OCI-M2 (cell line): ENCODE results near the gene PLAA.
"Not testable (repeated sequence)": the region's sequence is repeated elsewhere in the genome, so short reads cannot be mapped to it uniquely, and the experiment has no call there.

Source experiments
- DNase-seq: peaks from one replicate; lab custom pipeline; 2025; ENCODE audit not compliant: unreplicated experiment; lab: John Stamatoyannopoulos, UW

Gene PLAA

DNA sequence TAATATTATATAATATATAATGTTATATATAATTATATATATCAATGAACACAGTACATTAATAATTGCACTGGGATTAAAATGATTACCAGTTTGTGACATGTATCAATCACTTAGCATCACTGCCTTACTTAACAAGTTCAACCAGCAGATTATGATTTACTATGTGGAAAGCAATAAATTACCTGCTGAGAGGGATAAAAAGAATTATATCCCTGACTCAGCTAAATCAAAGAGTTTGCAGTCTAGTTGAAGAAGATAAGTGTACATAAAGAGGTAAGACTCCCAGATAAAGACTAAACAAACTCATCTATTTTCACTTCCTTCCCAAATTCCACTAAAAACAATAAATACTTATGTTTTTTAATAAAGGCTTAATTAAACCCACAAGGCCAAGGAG lies 11.2 kb downstream of the PLAA start:
- DNase-seq: no peak

DNA sequence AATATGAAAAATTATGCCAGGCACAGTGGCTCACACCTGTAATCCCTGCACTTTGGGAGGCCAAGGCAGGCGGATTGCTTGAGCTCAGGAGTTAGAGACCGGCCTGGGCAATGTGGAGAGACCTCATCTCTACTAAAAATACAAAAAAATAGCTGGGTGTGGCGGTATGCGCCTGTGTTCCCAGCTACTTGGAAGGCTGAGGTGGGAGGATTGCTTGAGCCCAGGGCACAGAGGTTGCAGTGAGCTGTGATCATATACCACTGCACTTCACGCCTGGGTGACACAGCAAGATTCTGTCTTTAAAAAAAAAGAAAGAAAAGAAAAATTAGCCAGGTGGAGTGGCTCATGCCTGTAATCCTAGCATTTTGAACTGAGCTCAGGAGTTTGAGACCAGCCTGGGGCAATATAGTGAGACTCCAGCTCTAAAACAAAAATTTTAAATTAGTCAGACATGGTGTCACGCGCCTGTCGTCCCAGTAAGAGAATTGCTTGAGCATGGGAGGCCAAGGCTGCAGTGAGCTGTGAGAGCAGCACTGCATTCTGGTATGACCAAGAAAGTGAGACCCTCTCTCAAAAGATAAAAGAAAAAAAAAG lies 18.0 kb downstream of the PLAA start:
- no peak for DNase-seq

DNA sequence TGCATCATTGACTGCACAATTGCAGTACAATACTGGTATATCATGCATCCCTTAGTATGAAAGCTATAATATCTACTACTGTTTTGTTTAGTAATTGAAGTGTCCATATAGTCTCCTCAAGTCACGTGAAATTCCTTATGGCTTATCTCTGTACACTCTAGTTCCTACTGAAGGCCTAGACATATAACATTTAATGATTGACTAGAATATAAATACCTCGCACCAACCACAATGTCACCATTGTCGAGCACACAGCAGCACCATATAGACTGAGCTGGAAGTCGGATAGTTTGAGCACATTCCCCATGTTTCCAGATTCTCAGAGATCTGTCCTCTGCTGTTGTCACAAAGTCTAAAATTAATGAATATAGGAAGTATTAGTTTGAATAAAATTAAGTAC lies 21.4 kb downstream of the PLAA start:
- no peak for DNase-seq

DNA sequence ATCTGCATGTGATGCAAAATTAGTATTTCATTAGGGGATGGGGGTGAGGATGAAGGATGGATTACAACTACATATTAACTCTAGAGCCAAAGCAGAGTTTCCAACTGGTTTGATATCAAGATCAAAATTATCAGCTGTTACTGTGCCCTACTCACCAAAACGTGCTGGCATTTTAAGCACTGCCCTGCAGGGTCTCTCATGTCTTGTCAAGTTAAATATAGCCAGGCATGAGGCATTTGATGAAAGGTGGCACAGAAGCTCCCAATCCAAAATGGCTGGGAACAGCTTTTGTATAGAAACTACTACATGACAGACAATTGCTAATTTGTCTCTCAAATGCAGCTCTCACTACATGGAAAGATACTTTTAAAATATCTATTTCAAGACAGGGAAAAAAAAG lies 27.3 kb downstream of the PLAA start:
- no peak for DNase-seq

DNA sequence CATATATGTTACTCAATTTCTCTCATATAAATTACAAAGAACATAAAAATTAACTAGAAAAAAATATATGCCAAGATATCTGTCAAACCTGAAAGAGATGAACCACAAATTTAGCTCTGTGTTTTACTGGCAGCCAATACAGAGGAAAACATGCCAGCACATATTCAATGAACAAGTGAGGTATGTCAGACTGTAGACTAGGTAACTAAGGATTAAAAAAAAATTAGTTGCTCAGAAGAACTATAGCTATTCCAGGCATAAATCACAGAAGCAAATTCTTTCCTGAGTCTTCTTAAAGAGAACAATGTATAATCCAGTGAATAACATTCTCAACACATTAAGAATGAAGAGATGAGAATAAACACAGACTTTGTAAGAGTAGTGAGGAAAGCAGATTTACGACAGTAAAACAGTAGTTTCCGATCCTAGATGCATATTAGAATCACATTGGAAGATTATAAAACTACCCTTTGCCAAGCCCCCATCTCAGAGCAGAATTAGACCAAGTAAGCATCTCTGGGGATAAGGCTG lies 33.8 kb downstream of the PLAA start:
- no peak for DNase-seq

DNA sequence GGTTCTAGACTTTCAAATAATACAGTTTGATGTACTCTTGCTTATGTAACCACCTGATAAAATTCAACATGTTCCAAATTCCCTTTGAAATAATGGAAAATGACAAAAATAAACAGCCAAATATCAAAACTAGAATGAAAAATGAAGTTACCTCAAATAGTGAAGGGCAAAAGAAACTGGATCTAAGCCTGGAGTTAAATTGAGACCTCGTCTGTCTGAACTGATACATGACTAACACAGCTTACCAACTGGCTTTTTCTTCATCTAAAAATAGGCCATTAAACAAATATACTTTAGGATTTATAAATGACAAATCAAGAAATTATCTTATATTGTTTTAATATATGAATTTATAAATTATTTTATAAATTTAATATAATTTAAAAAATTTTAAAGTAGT lies 42.4 kb downstream of the PLAA start:
- no peak for DNase-seq

DNA sequence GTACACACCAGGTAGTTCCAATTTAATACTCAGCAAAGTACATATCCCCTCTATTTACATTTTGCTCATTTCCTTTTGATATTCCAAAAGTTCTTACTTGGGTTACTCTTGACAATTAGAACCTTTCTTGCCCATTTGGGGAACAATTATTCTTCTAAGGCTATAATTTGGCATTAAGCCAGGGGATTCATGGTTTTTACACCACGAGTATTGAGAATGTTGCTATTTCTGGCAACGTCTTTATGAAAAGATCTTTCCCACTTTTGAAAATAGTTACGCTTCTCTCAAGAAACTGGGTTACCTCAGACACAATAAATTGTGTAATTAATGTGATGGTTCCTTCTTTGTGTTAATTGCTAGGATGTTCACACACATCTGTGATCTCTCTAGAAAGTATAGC lies 43.0 kb downstream of the PLAA start:
- no peak for DNase-seq

DNA sequence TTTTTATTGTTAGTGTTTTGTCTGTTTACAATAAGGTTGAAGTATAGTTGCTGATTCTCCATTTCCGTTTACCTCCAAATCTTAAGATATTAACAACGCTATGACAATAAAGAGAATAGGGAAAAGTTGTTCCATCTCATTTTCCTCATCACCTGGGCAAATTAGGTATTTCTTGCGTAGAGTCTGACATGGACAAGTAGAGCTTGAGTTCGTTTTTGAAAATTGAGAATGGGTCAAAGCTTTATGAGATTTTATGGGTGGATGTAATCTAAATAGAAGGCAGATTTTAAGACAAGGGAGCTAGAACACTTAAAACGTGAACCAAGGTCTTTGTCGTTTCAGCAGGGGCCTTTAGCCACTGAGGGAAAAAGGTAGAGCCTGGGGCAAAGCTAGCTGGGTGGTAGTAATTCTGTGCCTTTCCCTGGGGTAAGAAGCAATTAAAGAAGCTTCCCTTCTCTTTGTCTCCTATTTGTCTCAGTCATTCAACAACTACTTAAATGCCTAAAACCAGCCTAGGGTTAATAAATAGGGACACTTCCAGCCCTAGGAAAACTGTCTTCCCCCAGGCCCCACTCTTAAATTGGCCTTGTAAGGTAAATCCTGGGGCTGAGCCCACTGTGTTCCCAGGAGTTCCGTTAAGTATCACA lies 53.9 kb downstream of the PLAA start:
- DNase-seq: no peak

DNA sequence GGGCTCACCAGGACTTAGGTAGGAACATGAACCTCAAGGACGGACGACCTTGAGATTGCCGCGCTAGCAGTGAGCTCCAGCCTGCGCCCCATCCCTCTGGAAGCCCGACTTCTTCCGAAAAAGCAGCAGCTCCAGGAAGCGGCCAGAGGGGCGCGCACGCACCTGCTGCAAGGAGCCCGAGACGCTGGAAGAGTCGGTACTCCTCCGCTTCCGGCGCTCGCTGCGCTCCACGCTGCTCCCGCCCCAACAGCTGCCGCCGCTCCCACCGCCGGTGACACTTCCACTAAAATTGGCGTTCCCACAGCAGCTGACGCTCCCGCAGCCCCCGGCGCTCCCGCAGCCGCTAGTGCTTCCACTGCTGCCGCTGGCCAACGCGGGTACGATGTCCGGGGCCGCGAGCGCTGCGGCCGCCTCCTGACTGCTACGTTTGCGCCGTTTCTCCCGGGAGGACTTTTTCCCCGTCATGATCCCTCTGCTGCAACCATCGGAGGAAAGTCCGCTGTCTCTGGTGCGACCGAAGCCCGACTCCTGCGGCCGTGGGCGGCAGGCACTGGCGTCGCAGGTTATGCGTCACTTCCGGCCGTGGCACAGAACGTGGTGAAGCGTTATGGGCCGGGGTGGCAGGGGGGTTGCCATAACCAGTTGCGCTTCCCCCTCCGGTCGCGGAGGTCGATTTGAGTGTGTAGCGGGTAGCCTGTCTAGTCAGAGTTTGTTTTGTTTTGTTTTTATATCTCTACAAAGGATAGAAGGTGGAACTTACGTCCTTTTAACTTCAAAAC lies 54.6 kb downstream of the PLAA start, which contains the start of gene CAAP1:
Gene CAAP1, minus strand, starts transcription at position 552 of the 779 bp plus-strand sequence. Its CDS starts 87 bp downstream, at position 465.
- DNase-seq: peak; percentile 59

DNA sequence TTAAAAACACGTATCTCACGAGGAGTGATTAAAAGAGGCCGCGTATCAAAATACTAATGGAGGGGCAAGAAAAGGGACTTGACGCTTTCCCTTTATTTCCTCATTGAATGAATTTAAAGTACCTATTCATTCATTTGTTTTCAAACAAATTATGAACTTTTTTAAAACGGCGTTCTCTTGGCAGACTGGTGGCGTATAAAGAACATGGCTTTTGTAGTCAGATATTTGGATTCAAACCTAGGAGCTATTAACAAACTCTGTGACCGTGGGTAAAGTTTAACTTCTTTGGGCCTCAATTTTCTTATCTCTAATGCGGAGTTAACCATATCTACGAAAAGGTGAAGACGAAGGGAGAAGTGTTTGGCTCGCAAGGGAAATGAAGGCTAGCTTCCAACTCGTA lies 55.3 kb downstream of the PLAA start:
- no peak for DNase-seq

DNA sequence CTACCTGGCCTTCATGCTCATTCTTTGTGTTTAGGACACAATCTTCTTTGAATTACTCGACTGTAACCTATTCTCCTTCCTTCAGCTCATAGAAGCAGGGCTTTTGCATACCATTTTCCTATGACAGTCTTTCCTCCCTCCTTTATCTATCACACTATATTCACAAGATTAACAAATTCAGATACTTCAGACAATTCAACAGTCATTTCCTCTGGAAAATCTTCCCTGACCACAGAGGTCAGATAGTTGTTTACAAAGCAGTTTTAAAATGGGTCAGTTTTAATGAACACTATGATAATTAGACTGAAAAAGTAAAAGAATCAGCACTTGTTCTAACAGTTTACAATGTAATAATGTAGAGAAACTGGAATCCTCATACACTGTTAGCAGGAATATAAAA lies 58.8 kb downstream of the PLAA start:
- DNase-seq: no peak

DNA sequence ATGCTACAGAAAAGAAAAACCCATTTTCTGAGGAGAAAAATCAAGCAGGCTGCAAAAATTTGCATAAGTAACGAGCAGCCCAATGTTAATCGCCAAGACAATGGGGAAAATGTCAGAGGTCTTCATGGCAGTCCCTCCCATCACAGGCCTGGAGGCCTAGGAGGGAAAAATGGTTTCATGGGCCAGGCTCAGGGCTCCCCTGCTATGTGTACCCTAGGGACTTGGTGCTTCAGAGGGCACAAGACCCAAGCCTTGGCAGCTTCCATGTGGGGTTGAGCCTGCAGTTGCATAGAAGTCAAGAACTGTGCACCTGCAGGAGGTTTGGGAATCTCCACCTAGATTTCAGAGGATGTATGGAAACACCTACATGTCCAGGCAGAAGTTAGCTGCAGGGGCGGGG lies 64.9 kb downstream of the PLAA start:
- DNase-seq: no peak

DNA sequence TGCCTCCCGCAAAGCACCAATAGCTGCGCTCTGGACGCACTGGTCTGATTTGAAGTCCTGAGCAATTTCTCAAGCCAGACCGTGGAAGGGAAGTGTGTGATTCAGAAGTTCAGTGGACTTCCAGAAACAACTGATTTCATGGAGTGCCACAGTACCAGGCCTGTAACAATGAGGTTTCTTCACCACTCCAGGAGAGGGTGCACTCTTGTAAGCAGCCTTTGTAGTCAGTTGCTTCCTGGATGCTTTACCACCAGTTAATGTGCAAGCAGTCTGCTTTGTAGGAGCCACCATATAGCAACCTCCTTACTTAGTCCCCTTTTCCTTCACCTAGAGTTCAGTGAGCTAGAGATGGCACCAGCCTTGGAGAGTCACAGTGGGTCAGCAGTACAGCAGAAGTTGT lies 66.8 kb downstream of the PLAA start:
- DNase-seq: no peak

DNA sequence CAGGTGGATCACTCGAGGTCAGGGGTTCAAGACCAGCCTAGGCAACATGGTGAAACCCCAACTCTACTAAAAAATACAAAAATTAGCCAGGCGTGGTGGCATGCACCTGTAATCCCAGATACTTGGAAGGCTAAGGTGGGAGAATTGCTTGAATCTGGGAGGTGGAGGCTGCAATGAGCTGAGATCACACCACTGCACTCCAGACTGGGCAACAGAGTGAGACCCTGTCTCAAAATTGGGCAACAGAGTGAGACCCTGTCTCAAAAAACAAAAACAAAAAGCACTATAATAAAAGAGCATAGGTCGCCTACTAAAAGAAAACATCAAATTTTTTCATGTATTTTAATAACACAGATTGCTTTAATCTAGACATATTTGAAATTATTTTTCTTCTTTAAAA lies 71.9 kb downstream of the PLAA start:
- not testable (repeated sequence) for DNase-seq

DNA sequence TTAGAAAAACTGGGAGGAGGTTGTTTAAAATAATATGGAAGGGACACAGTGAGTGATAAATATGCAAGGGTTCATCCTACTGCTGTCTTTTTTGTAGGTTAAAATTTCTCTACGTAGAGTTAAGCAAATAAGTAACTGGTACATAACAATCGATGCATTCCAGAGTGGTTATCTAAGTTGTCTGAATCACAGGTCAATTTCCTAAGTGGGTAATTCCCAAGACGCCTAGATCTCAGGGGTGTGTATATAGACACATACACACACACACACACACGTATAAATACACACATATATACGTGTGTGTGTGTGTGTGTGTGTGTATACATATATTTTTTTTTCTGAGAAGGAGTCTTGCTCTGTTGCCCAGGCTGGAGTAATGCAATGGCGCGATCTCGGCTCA lies 76.8 kb downstream of the PLAA start:
- no peak for DNase-seq

DNA sequence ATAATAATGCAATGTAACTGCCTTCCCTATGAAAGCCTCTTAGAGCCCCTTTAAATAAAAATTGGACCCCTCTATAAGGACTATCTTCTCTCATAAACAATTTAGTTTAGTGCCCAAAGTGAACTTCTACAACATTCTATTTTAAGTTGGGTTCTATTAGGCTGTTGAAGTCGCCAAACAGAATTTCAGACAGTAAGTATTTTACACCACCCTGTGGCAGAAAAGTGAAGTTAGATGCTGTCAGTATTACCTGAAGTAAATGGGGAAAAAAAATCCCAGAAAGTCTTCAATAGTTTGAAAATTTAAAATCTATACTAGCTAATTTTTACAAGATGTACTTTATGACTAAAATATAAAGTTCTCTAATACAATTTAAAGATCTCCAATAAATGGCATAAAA lies 84.0 kb downstream of the PLAA start:
- DNase-seq: no peak

DNA sequence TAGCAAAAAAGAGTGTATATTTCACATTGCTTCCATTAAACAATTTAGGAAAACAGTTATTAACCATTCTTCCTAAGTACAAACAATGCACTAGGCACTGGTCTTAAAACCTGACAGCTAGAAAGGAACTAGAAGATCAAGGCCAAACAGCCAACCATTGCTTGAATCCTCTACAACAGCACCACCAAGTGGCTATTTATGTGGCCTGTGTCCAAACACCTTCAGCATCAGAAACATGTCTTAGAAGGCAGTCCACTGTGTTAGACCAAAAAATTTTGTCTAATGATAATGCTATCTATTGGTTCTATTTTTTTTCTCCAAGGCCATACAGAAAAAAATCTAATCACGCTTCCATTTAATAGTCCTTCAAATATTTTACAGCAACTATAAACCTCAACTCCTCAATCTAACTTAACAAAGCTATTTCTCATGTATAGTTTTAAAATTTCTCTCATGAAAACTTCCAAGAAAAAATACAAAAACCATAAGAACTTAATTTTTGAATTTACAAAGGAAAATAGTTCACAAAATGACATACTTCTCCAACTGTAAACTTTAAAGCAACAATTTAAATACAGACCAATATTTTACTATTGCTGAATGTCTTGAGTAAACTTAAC lies 90.5 kb downstream of the PLAA start:
- DNase-seq: no peak
